Left renal pelvis (tissue), 4 donors: ENCODE data around the gene TMEM135. TPM values are rescaled to one million over a fixed set of nuclear protein-coding genes. Genes with fewer than 3 reads are reported as not detected.
"Not testable (repeated sequence)": the region's sequence is repeated elsewhere in the genome, so short reads cannot be mapped to it uniquely, and the experiment has no call there.

ENCODE experiments used
- DNase-seq, 4 donors: peaks; one replicate each; pipeline ENCODE4 v3.0.0-alpha.2; 2013; ENCODE audit warnings: low read depth in 4 of 4, low spot score in 3 of 4
- polyA plus RNA-seq, 4 donors: library from polyadenylated mRNA; unstranded; fragments of 120-200 nt; gene quantifications; one replicate each; pipeline ENCODE4 v1.2.1, GENCODE V29; 2013; ENCODE audit not compliant: insufficient read length in 4 of 4

The TMEM135 gene
- polyA plus RNA-seq, 4 donors = 33.4 to 42.3 (median 35.7) TPM

- DNase-seq = no peak
Observed at GRCh38 chr11:87137711-87138110, 100.0 kb downstream of the TMEM135 start.

- no peak for DNase-seq
Observed at GRCh38 chr11:87139475-87139874, 101.7 kb downstream of the TMEM135 start.

GRCh38 chr11:87141322-87141721, 103.6 kb downstream of the TMEM135 start:
- DNase-seq = no peak

GRCh38 chr11:87141980-87142514, 104.3 kb downstream of the TMEM135 start:
- DNase-seq = no peak

GRCh38 chr11:87142594-87142993, 104.9 kb downstream of the TMEM135 start:
- no peak for DNase-seq

GRCh38 chr11:87143641-87144040, 105.9 kb downstream of the TMEM135 start:
- DNase-seq = no peak

- DNase-seq = no peak
Observed at GRCh38 chr11:87144252-87144651, 106.5 kb downstream of the TMEM135 start.

- no peak for DNase-seq
Observed at GRCh38 chr11:87148749-87149148, 111.0 kb downstream of the TMEM135 start.

- not testable (repeated sequence) for DNase-seq
Observed at GRCh38 chr11:87149782-87150181, 112.0 kb downstream of the TMEM135 start.

- DNase-seq = no peak
Observed at GRCh38 chr11:87150936-87151335, 113.2 kb downstream of the TMEM135 start.

GRCh38 chr11:87154246-87154645, 116.5 kb downstream of the TMEM135 start:
- no peak for DNase-seq

- no peak for DNase-seq
Observed at GRCh38 chr11:87156970-87157369, 119.2 kb downstream of the TMEM135 start.

GRCh38 chr11:87169076-87169475, 131.3 kb downstream of the TMEM135 start:
- not testable (repeated sequence) for DNase-seq

- no peak for DNase-seq
Observed at GRCh38 chr11:87173185-87174039, 135.7 kb downstream of the TMEM135 start.

- DNase-seq = no peak
Observed at GRCh38 chr11:87174870-87175269, 137.1 kb downstream of the TMEM135 start.

GRCh38 chr11:87176044-87176443, 138.3 kb downstream of the TMEM135 start:
- no peak for DNase-seq

GRCh38 chr11:87179621-87180020, 141.9 kb downstream of the TMEM135 start:
- DNase-seq = no peak

GRCh38 chr11:87180742-87181141, 143.0 kb downstream of the TMEM135 start:
- DNase-seq = no peak

GRCh38 chr11:87181143-87181542, 143.4 kb downstream of the TMEM135 start:
- DNase-seq = no peak

GRCh38 chr11:87185228-87185627, 147.5 kb downstream of the TMEM135 start:
- no peak for DNase-seq

GRCh38 chr11:87187076-87187475, 149.3 kb downstream of the TMEM135 start:
- DNase-seq = peak in 1 of 4 donors; percentile 3

- no peak for DNase-seq
Observed at GRCh38 chr11:87187930-87188329, 150.2 kb downstream of the TMEM135 start.
